NT2/D1 (cell line): ENCODE measurements around the gene KCNK4.

ENCODE experiments used
- SUZ12 ChIP-seq: IDR thresholded peaks from 2 replicates; pipeline ENCODE4 v1.6.1; 2011; ENCODE audit not compliant: insufficient read length, insufficient read depth; ENCODE audit errors: extremely low read depth
- YY1 ChIP-seq: IDR thresholded peaks from 2 replicates; pipeline ENCODE4 v1.6.1; 2011; ENCODE audit not compliant: insufficient read length, insufficient read depth
- ZNF274 ChIP-seq: IDR thresholded peaks from 2 replicates; pipeline ENCODE4 v1.6.1; 2011; ENCODE audit warnings: mild to moderate bottlenecking, low read depth, low read length

DNA sequence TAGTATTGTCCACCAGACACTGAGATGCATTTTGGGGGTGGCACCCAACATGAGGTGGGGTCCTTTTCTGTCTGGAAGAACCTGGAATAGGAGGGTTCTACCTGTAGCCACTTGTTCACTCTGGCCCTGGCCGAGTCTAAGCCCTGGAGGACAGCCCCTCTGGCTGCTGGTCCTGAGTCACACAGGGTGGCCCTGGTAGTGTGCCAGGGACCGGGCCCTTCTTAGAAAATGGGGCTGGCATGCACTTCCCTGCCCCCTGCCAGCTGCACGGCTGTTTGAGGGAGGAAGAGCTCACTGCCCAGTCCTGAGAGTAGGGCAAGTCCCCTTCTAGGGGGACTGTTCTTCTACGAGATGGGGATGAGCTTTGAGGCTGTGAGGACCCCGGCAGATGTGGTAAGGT is 37.6 kb upstream of the KCNK4 start:
- TF ChIP-seq YY1: no peak
- no peak for TF ChIP-seq SUZ12
- no peak for TF ChIP-seq ZNF274
